NCI-H82 treated with DMSO at 0.1 percent for 48 hours (cell line): ENCODE measurements around the gene DIAPH2.

Experiments
- DNase-seq: peaks from one replicate; lab custom pipeline; 2025; ENCODE audit not compliant: unreplicated experiment; lab: John Stamatoyannopoulos, UW

Gene DIAPH2

DNA sequence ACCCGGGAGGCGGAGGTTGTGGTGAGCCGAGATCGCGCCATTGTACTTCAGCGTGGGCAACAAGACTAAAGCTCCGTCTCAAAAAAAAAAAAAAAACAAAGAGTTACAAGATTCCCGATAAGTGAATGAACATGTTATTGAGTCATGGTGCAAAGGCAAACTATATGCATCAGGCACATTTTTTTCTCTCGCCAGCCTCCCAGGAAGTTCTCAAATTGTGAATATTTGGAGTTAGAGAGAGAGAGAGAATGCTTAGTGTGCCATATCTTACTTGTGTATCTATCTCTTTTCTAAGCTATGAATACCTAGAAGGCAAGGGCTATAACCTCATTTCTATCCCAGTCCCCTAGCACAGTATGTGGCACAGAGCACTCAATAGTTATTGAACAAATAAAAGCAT is 599.9 kb downstream of the DIAPH2 start:
- DNase-seq = no peak

DNA sequence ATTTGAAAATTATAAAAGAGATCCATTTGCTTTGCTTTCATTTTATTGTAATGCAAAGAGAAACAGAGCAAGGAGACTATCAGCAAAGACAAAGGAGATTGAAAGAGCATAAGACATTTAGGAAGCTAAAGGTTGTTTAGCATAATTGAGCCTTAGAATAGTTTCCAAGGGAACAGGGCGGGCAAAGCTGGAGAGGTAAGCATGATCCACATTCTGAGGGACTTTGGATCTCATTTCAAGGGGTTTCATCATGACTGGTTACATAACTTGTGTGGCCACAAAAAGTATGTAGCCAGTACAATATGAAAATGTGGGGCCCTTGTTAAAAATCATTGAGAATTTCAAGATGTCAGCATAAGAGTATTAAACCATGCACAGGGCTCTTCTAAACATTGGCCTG is 605.6 kb downstream of the DIAPH2 start:
- no peak for DNase-seq

DNA sequence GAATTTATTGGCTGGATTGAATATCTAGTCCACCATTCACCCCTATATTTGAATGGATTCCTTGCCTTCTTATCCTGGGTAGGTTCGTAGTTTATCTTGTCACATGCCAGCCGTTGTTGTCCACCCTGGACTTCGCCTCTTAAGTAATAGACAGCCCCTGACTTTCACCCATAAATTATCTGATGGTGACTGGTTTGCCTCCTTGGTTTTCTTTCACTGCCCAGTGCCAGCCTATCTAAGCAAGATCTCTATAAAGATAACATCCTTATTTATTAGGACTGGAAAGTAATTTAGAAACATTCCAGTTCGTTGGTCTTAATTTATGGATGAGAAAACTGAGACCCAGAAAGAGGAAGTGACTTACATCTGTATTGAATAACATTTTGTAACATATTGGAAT is 609.4 kb downstream of the DIAPH2 start:
- DNase-seq = no peak

DNA sequence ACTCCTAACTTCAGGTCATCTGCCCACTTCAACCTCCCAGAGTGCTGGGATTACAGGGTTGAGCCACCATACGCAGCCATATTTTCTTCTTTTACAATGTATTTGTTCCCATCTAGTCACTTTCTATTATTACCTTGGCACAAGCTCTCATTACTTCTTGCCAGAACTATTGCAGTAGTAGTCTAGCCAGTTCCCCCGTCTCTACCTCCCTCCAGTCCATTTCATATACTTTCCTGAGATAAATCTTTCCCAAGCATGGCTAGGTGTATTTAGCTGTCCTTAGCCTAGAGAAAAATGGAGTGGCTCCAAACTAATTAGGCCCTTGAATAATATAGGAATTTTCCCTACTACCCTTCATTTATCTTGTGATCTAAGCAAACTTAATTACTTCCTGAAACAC is 611.3 kb downstream of the DIAPH2 start:
- DNase-seq = no peak

DNA sequence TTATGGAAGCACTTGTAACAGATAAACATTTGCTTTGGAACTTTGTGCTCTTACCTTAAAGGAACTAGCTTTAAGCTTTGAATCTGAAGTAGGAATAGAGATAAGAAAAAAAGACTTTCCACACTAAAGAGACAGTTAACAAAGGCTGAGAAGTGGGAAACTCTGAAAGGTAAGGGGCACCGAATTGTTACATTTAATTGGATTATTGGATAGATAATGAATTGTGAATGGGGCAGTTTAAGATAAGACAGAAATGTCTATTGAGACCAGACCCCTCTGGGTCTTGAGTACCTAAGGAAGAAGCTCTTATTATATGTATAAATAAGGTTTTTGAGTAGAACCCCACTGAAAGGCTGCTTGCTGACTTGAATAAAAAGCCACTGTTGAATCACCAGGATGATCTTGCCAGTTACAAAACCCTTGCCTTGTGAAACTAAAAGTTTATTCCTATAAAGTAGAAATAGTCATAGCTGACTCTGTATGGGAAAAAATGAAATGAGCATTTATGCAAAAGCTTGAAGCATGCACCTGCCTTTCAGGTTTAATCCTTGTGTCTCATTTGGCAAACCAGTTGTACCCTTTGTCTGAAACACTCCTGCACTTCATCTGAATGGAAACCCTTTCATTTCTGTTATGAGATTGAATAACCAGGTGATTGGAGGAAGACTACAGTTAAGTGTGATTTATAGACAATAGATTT is 622.3 kb downstream of the DIAPH2 start:
- no peak for DNase-seq

DNA sequence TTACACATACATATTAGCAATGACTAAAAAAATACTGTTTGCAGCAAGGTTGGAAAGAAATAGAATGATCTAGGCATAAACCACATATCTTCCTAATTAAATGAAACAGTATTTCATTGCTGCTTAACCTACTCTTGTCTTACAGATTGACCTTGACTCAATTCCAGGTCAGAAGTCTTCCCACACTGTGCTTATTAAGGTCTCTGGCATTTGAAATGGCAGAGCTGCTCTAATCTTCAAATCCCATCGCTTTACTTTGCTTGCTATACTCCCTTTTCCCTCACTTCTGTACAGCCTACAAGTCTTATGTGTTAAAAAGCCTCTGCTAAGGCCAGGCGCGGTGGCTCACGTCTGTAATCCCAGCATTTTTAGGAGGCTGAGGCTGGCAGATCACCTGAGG is 623.5 kb downstream of the DIAPH2 start:
- no peak for DNase-seq

DNA sequence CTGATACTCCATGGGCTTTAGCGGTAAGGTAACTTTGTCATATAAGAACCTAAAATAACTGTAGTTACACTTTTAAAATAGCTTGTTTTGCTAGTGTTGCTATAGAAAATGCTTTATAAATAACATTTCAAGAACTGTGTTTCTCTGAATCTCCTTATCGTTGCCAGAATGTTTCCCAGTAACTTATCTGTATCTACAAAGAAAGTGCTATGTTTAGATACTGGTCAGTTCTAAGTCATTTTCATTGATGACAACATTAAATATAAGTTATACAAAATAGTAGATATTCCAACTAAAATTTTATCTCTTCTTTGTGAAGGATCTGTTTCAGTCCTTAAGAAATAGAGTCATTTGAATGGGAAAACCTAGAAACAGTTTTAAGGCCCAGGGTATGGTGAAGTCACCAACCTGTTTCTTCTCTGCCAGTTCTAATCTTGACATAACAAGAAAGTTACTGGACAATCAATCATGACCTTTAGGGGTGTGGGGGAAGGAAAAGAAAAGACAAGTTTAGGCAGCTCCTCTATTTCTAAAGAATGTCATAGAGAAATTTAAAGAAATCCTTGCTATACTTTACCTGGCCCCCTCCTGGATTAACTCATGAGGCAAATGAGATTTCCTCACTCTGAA is 625.0 kb downstream of the DIAPH2 start:
- DNase-seq = no peak

DNA sequence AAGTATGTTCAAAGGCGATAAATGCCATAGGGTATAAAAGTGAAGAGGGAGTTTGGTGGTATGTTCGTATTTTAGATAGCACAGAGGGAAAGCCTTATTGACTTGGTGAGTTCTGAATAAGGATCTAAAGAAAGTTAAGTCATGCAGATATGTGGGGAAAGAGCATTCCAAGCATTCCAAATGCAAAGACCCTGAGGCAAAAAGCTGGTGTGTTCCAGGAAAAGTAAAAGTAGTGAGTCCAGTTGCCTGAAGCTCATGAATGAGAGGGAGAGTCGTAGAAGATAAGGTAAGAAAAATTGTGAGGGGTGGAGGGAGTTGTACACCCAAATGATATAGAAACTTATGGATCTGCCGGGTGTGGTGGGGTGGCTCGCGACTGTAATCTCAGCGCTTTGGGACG is 625.7 kb downstream of the DIAPH2 start:
- DNase-seq = no peak

DNA sequence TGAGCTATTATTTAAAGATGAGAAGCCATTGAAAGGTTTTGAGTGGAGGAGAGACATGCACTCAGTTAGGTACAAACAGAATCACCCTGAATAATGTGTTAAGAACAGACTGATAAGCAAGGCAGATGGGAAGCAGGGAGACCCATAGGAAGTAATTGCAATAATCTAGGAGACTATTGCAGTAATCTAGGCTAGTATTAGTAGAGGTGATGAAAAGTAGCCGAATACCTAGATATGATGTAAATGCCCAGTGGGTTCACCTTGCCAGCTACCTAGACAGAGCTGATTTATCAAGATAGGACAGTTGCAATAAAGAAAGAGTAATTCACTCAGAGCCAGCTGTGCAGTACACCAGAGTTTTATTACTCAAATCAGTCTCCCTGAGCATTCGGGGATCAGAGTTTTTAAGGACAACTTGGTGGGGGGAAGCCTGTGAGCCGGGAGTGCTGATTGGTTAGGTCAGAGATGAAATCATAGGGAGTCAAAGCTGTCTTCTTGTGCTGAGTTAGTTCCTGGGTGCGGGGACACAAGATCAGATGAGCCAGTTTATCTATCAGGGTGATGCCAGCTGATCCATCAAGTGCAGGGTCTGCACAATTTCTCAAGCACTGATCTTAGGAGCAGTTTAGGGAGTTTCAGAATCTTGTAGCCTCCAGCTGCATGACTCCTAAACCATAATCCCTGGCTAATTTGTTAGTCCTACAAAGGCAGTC is 626.6 kb downstream of the DIAPH2 start:
- DNase-seq = no peak

DNA sequence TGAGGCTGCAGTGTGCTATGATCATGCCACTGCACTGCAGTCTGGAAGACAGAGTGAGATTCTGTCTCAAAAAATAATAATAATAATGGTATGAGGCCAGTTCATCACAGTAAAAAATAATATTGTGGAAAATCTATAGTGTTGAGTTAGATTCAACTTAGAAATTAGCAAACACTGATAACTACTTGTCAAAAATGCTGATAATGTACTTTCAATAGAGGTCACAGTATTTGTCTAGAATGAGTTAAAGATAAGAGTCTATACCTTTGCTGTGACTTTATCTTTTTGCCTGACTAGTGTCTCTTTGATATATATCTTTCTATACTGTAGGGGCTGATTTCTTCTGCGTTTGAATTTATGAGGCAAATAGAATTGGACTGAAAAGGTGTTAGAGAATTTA is 629.7 kb downstream of the DIAPH2 start:
- no peak for DNase-seq

DNA sequence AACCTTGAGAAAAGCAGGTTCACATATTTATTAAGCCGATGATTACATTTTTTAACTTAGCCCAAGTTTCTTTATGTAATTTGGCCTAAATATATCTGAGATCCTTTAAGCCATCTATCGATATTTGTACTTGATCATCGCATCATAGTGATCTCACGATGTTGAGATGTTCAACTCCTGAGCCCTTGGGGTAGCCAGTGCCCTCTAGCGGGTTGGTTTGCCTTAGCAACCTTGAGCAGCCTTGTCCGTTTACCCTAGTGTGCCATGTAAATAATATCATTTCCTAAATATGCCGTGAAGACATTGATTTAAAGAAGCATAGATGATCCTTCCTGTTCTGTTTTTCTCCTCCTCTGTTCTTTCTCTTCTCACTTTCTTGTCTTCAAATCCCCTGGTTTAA is 631.3 kb downstream of the DIAPH2 start:
- DNase-seq = no peak

DNA sequence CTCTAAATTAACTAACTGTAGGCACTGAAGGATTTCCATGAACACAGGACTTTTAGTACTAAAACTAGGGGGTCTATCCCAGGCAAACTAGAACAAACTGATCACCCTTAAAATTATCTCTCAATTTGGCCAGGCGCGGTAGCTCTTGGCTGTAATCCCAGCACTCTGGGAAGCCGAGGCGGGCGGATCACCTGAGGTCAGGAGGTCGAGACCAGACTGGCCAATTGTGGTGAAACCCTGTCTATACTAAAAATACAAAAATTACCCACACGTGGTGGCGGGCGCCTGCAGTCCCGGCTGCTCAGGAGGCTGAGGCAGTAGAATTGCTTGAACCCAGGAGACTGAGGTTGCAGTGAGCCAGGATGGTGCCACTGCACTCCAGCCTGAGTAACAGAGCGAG is 635.7 kb downstream of the DIAPH2 start:
- DNase-seq = no peak

DNA sequence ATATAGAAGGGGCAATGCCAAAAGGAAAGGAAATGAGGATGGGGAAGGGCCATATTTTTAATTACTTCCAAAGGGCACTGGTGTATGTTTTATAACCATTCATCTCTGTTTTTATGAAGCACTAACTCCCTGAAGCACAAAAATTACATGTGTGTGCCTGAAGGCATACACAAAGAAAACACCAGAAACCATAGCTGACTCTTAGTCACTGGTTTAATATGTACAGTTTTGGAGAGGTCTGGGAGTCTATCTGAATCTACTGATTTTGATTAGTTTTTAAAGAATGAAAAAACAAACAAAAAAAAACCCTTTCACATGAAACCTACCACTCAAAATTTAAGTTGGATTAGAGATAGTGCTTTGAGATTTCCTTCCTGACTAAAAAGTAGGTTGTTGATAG is 637.8 kb downstream of the DIAPH2 start:
- no peak for DNase-seq

DNA sequence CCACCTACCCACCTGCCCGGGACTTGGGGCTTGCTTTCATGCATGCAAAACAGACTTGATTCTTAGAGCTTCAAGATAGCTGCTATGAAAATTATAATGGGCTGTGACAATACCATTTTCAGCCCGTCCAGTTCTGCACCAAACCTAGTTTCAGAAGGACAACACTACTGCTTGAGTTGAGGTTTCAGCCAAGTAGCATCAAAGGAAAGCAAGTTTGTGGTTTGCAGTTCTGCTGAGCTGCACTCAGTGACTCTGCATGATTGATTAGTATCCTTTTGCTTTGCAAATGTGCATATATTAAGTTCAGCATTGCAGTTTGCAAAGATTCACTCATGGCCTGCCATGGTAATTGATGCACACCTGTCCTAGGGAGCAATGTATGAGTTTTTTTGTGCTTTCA is 641.8 kb downstream of the DIAPH2 start:
- no peak for DNase-seq

DNA sequence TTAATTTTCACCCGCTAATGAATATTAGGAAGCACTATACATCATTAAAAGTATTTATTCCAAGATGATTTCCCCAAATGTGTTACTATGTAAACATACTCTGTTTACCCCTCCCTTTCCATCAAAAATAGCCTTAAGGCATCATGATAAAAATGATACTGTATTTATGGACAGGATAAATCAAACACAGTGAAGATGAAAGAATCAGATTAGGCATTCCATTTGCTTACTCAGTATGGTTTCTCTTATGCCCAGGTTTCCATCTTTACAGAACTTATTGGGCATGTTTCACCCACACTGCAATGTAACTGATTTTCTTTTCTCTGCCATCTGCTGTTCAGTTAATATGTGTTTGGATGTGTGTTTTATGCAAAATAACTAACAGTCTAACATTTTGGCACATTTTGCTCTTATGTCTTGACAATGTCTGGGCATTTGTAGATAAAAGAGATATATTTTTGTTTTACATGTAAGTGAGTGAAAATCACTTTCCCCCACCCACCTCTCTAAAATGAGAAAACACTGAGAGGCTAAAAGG is 644.3 kb downstream of the DIAPH2 start:
- no peak for DNase-seq

DNA sequence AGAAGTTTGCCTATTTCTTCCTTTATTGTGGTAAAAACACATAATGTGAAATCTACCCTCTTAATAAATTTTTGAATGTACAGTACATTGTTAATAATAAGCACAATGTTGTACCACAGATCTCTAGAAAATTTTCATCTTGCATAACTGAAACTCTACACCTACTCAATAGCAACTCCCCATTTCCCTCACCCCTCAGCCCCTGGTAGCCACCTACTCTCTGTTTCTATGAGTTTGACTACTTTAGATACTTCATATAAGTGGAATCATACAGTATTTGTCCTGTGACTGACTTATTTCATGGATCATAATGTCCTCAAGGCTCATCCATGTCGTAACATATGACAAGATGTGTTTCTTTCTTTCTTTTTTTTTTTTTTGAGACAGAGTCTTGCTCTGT is 645.5 kb downstream of the DIAPH2 start:
- DNase-seq = no peak

DNA sequence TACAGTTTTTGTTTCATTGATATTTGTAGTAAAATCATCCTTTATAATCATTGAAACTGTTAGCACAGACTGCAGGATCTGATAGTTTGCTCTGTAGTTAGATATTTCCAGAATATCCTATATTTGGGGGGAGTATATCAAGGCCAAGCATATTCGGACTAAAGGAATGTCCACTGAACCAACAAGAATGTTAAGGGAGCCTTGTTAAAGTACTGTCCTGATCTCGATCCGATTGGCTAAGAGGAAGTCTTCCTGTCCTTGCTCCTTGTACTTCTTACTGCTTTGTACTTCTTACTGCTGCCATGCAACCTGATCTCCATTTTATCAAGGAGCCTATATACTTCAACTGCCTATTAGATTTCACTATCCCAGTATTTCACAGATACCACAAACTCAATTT is 648.3 kb downstream of the DIAPH2 start:
- DNase-seq = no peak

DNA sequence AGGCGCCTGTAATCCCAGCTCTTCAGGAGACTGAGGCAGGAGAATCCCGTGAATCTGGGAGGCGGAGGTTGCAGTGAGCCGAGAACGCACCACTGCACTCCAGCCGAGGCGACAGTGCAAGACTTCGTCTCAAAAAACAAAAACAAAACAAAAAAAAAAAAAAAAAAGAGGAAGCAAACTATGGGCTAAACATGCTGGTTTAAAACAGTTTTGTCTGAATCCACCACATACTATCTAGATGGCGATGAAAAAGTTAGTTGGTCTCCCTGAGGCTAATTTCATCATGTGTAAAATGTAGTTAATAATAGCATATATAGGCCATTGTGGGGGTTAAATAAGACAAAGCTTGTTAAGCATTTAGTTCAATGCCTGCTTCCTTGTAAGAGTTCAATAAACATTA is 650.2 kb downstream of the DIAPH2 start:
- DNase-seq = no peak

DNA sequence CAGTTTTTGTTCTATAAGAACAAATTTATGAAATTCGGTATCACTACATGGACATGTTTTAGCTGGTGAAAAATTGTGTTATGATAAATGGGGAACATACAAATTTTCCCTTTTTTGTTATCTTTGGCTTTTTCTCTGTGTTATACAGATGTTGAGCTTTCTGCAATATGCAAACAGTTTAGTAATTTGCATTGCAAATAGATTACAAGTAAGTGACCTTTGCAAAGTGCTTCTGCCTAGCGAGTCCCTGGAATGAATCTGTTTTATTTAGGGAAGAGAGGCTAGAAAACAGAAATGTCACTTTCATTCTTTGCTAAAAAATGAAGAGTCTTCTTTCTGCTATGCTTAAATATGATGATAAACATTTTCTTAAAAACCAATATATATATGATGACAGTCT is 660.1 kb downstream of the DIAPH2 start:
- DNase-seq = no peak

DNA sequence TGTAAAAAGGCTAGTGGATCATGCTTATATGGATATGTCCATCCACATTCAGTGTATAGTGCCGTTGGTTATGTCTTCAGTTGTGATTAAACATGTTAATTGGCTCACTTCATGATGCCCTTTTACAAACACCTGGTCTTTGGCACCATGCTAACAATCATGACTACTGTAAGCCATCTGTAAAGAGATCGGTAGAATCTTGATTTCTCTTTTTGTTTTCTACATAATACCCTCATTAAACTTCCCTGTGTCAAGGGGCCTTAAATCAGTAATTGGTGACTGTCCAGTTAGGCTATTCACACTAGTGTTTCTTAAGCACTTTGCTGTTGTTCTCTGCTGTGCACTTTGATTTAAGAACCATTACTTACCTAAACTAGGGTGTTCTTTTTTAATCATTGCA is 674.3 kb downstream of the DIAPH2 start:
- DNase-seq = no peak

DNA sequence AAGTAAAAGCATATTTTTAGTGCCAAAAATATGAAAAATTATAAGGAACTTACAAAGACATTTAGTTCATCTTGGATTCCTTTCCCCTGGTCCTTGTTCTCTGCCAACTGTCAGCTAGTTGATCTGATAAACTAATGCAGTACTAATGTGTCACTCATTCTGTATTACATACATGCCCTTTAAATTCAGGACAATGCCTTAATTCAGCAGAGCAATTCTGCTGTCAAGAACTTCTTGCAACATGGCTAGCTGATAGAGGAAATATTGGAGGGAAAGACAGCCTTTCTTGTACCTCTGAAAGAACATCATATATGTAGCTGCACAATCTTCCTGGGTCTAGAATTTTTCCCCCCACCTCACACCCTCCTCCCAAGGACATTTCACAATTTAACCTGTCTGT is 679.2 kb downstream of the DIAPH2 start:
- DNase-seq = no peak

DNA sequence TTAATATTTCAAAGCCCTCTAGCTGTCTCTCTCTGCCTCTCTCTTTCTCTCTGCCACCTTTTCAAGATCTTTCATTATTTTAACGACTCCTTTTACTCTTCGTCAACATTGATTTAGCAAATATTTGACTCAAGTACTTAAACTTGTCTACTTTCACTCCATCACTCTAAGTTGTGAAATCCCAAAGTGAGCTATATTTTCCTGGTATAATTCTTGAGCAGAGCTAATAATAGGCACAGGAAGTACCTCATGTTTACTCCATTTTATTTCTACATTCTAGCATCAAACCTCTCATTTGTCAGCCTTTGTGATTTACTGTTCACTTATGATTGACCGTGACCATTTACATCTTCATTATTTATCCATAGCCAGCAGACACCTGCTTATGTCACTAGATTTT is 681.6 kb downstream of the DIAPH2 start:
- DNase-seq = no peak
